HFFc6 (cell line): ENCODE measurements around the gene RPS19BP1. TPM values are rescaled to one million over a fixed set of nuclear protein-coding genes. Genes with fewer than 3 reads are reported as not detected.

ENCODE experiments used
- DNase-seq: peaks from one replicate; pipeline ENCODE4 v3.0.0-alpha.2; 2018
- H3K27ac Mint-ChIP-seq: 2 replicates; pipeline ENCODE4 v1.8.0; 2020; ENCODE audit warnings: mild to moderate bottlenecking, mixed read lengths
- H3K27me3 Mint-ChIP-seq: 2 replicates; pipeline ENCODE4 v1.8.0; 2021; ENCODE audit warnings: mild to moderate bottlenecking, moderate library complexity, mixed read lengths; ENCODE audit not compliant: insufficient read depth
- H3K36me3 Mint-ChIP-seq: 2 replicates; pipeline ENCODE4 v1.8.0; 2021; ENCODE audit warnings: low read depth, mixed read lengths
- H3K4me1 Mint-ChIP-seq: 2 replicates; pipeline ENCODE4 v1.8.0; 2020; ENCODE audit warnings: low read depth, mixed read lengths
- H3K4me3 Mint-ChIP-seq: 2 replicates; pipeline ENCODE4 v1.8.0; 2020; ENCODE audit warnings: mild to moderate bottlenecking, moderate library complexity, mixed read lengths
- H3K9me3 Mint-ChIP-seq: 2 replicates; pipeline ENCODE4 v1.8.0; 2020; ENCODE audit warnings: mild to moderate bottlenecking, mixed read lengths
- CTCF ChIP-seq: fragments of 200-600 bp; sonication (generic); IDR thresholded peaks from 2 replicates; pipeline ENCODE4 v1.5.0; 2021; ENCODE audit warnings: antibody characterized with exemption, mild to moderate bottlenecking
- total RNA-seq, 6 experiments: library from RNA; stranded (reverse); fragmentation: NEBNext Ultra II Directional; extraction: Animal tissue kit (Norgen Biotek cat#: 25700); gene quantifications; 2 replicates in 1 of 6; 3 replicates in 5 of 6; pipeline ENCODE4 v1.2.3, GENCODE V29; 2021

RPS19BP1 gene
- total RNA-seq, 6 experiments from 2014 or later: 60.5 to 85.5 (median 75.9) TPM

GRCh38 chr22:39570226-39570625, 37.7 kb upstream of the RPS19BP1 start:
- peaks cover 8% of the 10 kb centered on the region for H3K9me3 Mint-ChIP-seq
- peaks cover 12% of the 10 kb centered on the region for H3K4me1 Mint-ChIP-seq
- DNase-seq: no peak
- H3K4me3 Mint-ChIP-seq: no peak overlapping the region
- H3K27me3 Mint-ChIP-seq: peaks cover 12% of the 10 kb centered on the region
- H3K27ac Mint-ChIP-seq: no peak overlapping the region
- no peaks in the 10 kb centered on the region for H3K36me3 Mint-ChIP-seq
- no peak for TF ChIP-seq CTCF

- Mint-ChIP-seq H3K4me1 (peaks cover under 1% of the 10 kb centered on the region; the same call in 1 of the 2 replicates), H3K4me3 (no peak overlapping the region), H3K9me3 (peaks cover 8% of the 10 kb centered on the region), H3K36me3 (no peaks in the 10 kb centered on the region), H3K27me3 (peaks cover 9% of the 10 kb centered on the region), H3K27ac (no peak overlapping the region)
- DNase-seq: no peak
- TF ChIP-seq CTCF: no peak
These were observed 36.5 kb upstream of the RPS19BP1 start for GRCh38 chr22:39569066-39569465.

GRCh38 chr22:39568278-39568981, 35.9 kb upstream of the RPS19BP1 start:
- Mint-ChIP-seq H3K36me3 (no peaks in the 10 kb centered on the region), H3K4me1 (no peaks in the 10 kb centered on the region), H3K27me3 (peaks cover 8% of the 10 kb centered on the region), H3K9me3 (peaks cover 8% of the 10 kb centered on the region), H3K27ac (no peak overlapping the region), H3K4me3 (no peak overlapping the region)
- DNase-seq: no peak
- no peak for TF ChIP-seq CTCF

- Mint-ChIP-seq H3K9me3 (peaks cover 8% of the 10 kb centered on the region), H3K4me3 (no peak overlapping the region)
These were observed 34.8 kb upstream of the RPS19BP1 start for GRCh38 chr22:39567135-39567946.

GRCh38 chr22:39565414-39565944, 32.9 kb upstream of the RPS19BP1 start:
- no peaks in the 10 kb centered on the region for H3K36me3 Mint-ChIP-seq
- no peak for TF ChIP-seq CTCF
- DNase-seq: no peak
- no peak overlapping the region for H3K4me3 Mint-ChIP-seq
- peaks cover 8% of the 10 kb centered on the region for H3K9me3 Mint-ChIP-seq
- H3K27ac Mint-ChIP-seq: no peak overlapping the region
- H3K27me3 Mint-ChIP-seq: peaks cover 13% of the 10 kb centered on the region
- H3K4me1 Mint-ChIP-seq: no peaks in the 10 kb centered on the region

More at GRCh38 chr22:39567135-39567946, 34.8 kb upstream of the RPS19BP1 start:
- DNase-seq: no peak
- Mint-ChIP-seq H3K4me1 (no peaks in the 10 kb centered on the region), H3K27me3 (peaks cover 8% of the 10 kb centered on the region), H3K36me3 (no peaks in the 10 kb centered on the region), H3K27ac (no peak overlapping the region)
- no peak for TF ChIP-seq CTCF
